Stimulated activated naive CD8-positive, alpha-beta T cell treated with anti-CD3 and anti-CD28 coated beads, Interleukin-15, Interleukin-2, amounts not matched to agents 100 U/mL and 50 U/mL, for 24 hours (primary cell): ENCODE results near the gene ITIH3.

Experiments used
- ATAC-seq: fragments of 150-1000 bp; cut with Tn5 transposase; one replicate; pipeline ENCODE4 v1.10.0; 2021
- DNase-seq: peaks from one replicate; pipeline ENCODE4 v3.0.0; 2021

Gene ITIH3

GRCh38 chr3:52795298-52795900, 803 bp downstream of the ITIH3 start:
- ATAC-seq (no peak), DNase-seq (no peak)

GRCh38 chr3:52796411-52796810, 1.8 kb downstream of the ITIH3 start:
- no peak for DNase-seq
- ATAC-seq = no peak

DNA sequence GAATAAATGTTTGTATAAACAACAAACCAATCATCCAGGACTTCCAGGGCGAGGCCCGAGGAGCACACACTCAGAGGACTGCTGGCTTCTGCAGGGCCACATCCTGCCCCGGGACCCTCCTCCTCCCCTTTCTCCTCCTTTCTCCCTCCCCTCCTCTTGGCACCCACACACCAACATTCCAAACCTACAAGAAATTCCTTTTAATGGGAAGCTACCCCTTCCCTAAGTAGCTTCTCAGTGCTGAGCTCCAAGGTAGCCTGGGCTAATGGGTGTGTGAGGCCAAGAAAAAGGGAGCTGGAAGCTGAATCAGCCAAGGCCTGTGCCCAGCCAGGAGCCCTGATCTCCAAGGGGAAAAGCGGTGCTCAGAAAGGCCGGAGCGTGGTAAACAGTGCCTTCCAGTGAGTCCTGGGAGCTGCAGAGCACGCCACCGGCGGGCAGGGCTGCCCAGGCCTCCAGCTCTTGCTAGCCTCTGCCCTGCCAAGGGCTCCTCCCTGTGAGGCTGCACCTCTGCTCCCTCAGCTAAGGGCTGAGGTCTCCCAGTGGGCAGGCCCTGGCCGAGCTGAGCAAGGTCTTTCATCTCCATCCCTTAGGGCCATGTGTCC, 3.9 kb downstream of the ITIH3 start:
- DNase-seq = no peak
- no peak for ATAC-seq

DNA sequence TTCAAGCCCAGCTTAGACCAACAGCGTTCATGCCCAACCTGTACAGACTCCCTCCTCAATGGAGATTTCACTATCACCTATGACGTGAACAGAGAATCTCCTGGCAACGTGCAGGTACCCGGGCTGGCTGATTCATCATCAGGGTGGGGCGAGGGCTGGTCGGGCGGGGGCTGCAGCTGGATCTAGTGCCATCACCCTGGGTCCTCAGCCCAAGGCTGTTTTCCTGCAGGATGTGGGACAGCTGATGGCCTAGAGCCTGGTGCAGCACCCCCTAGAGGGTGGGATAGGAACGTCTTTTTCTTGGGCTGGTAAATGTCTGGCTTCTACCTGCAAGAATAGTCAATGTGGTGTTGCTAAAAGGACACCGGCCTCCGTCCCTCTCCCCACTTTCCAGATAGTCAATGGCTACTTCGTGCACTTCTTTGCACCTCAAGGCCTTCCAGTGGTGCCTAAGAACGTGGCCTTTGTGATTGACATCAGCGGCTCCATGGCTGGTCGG, 4.4 kb downstream of the ITIH3 start:
- DNase-seq (peak; percentile 26), ATAC-seq (no peak)

- ATAC-seq = no peak
- no peak for DNase-seq
These were observed 5.5 kb downstream of the ITIH3 start for GRCh38 chr3:52800079-52800478.

- ATAC-seq = no peak
- no peak for DNase-seq
These were observed 7.2 kb downstream of the ITIH3 start for GRCh38 chr3:52801839-52802238.

DNA sequence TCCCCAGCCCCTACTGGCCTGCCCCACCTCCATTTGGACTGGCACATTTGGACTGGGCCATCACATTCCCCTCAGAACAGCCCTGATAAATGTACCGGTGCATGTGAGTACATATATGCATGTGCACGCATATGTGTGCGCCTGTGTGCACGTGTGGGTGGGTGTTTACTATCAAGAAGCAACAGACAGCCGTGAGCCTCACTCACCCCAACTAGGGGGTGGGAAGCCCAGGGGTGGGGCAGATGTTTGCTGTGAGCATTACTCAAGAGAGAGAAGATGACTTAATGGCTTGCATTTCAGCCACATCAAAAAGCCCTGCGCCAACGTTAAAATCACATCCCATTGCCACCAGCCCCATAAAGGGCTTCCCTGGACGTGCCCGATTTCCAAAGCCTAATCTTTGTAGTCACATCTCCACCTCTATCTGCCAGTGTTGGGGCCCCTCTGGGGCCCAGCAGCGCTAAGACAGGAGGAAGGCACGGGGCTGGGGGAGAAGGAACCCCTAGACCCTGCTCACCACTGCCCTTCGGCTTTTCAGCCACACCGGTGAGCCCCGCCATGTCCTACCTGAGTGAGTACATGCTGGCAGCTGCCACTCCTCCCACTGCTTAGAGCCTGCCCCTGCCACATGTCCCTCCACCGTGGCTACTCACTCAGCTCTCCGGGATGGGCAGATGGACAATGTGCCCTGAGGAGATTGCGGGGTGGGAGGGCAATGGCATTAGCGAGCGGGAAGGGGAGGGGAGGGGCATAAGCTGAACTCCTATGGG, 10.9 kb downstream of the ITIH3 start:
- ATAC-seq = no peak

GRCh38 chr3:52809149-52809548, 14.6 kb downstream of the ITIH3 start:
- ATAC-seq (no peak), DNase-seq (no peak)

More for the DNA sequence above, 10.9 kb downstream of the ITIH3 start:
- no peak for DNase-seq

- ATAC-seq (no peak), DNase-seq (no peak)
These were observed 15.2 kb downstream of the ITIH3 start for GRCh38 chr3:52809662-52810377.

GRCh38 chr3:52810923-52811322, 16.3 kb downstream of the ITIH3 start:
- DNase-seq = no peak
- ATAC-seq = no peak

DNA sequence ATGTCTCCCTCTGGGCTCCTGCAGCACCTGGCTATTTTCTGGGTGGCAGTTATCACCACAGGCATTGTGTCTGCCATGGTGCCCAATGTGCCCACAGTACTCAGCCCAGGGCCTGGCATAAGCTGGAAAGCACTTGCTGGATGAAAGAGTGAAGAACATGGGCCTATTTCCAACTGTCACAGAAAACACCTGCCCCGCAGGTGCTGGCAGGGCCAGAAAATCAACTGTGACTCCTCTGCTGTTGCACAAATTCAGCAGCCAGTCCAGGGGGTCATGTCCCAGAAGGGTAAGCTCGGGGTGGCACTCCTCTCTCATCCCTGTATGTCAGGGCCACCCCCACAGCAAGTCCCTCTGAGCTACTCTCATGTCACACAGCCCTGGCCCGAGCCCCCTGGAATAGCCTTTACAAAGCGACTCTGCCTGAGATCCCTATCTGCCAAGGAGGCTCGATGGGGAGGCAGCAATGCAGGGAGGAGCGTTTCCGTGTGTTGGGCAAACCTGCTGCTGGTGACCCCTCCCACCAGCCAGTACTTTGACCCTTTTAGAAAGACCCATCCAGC, 16.9 kb downstream of the ITIH3 start:
- no peak for DNase-seq
- ATAC-seq = no peak

DNA sequence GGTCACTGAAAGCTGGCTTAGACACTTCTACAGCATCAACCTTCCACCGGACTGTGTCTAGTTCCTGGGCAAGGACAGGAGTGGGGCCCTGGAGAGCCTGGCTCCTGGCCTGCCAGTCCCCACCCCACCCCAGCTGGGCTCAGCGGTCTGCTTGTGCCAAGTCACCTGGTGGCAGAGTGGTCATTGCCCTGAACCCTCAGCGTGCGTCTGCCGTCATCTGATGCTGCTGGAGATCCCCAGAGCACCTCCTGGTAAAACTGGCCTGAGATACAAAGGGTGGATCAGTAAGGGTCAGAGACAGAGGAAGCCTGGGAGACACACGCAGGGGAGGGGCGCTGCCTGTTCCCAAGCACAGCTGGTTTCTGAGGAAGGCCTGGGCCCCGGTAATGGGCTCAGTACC, 19.2 kb downstream of the ITIH3 start:
- DNase-seq (no peak), ATAC-seq (no peak)

DNA sequence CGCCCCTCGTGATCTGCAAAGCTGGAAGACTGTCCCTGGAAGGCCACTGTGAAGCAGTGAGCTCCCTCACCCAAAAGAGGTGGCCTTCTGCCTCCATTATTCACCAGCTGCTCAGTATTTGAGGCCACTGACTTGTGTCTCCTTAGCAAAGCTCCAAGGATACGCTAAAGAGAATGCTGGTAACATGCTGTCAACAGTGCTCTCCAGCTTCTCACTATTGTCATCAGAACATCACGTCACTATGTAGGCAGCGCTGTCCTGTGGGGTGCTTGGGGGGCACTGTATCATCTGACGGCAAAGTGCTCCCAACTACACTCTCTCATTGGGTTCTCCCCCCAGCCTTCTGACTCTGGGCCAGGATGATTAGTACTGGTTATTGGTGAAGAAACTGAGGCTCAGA, 21.6 kb downstream of the ITIH3 start:
- DNase-seq (no peak), ATAC-seq (no peak)

- ATAC-seq = no peak
- no peak for DNase-seq
These were observed 22.1 kb downstream of the ITIH3 start for GRCh38 chr3:52816654-52817053.

DNA sequence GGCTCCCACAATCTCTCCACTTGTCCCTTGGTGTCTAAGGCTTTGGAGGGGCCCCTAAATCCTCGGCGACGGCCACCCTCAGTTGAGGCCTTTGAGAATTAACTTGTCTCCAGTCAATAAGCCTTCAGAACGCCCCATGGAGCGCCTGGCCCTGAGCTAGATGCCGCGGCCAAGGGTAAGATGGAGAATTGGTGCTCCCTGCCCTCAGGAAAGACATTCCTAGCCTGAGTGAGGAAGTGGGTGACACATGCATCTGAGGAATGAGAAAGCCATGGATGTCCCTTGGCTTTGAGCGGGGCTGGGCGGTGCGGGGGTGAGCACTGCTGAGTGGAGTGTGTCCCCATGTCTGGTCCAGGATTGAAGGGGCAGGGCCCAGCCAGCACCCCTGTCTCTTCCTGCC, 22.6 kb downstream of the ITIH3 start:
- DNase-seq = no peak
- no peak for ATAC-seq

- peak; percentile 12 for ATAC-seq
- no peak for DNase-seq
These were observed 23.3 kb downstream of the ITIH3 start for GRCh38 chr3:52817860-52818259.

- ATAC-seq = no peak
These were observed 25.3 kb downstream of the ITIH3 start for GRCh38 chr3:52819936-52820335.

GRCh38 chr3:52820736-52821135, 26.1 kb downstream of the ITIH3 start:
- ATAC-seq (peak; percentile 53), DNase-seq (peak; percentile 45)

More at GRCh38 chr3:52819936-52820335, 25.3 kb downstream of the ITIH3 start:
- no peak for DNase-seq

- ATAC-seq (no peak), DNase-seq (no peak)
These were observed 27.8 kb downstream of the ITIH3 start for GRCh38 chr3:52822363-52822762.

GRCh38 chr3:52824037-52824436, 29.4 kb downstream of the ITIH3 start:
- DNase-seq = no peak
- no peak for ATAC-seq

GRCh38 chr3:52827441-52827840, 32.8 kb downstream of the ITIH3 start:
- ATAC-seq (no peak), DNase-seq (no peak)

GRCh38 chr3:52827866-52828376, 33.3 kb downstream of the ITIH3 start:
- DNase-seq = no peak
- ATAC-seq = no peak
